GM10847 (cell line): ENCODE results near the gene FUZ.

Experiments used
- POLR2A ChIP-seq: IDR thresholded peaks from 2 replicates; pipeline ENCODE4 v1.6.1; 2011; ENCODE audit not compliant: insufficient read length; ENCODE audit errors: extremely low read depth

Gene FUZ

GRCh38 chr19:49844138-49845095 lies 31.3 kb upstream of the FUZ start:
- TF ChIP-seq POLR2A = no peak

GRCh38 chr19:49843265-49843664 lies 30.2 kb upstream of the FUZ start:
- TF ChIP-seq POLR2A = no peak

GRCh38 chr19:49840736-49841249 lies 27.7 kb upstream of the FUZ start:
- TF ChIP-seq POLR2A = no peak

- TF ChIP-seq POLR2A = no peak
Measured at GRCh38 chr19:49840321-49840720, 27.2 kb upstream of the FUZ start.

- no peak for TF ChIP-seq POLR2A
Measured at GRCh38 chr19:49839713-49840112, 26.6 kb upstream of the FUZ start.

- no peak for TF ChIP-seq POLR2A
Measured at GRCh38 chr19:49838885-49839588, 25.9 kb upstream of the FUZ start.

- no peak for TF ChIP-seq POLR2A
Measured at GRCh38 chr19:49837425-49837824, 24.3 kb upstream of the FUZ start.

- TF ChIP-seq POLR2A = no peak
Measured at GRCh38 chr19:49837009-49837310, 23.9 kb upstream of the FUZ start.

GRCh38 chr19:49836176-49837008 lies 23.3 kb upstream of the FUZ start:
- TF ChIP-seq POLR2A = no peak

GRCh38 chr19:49835562-49835961 lies 22.5 kb upstream of the FUZ start:
- no peak for TF ChIP-seq POLR2A

- TF ChIP-seq POLR2A = no peak
Measured at GRCh38 chr19:49833599-49833998, 20.5 kb upstream of the FUZ start.

GRCh38 chr19:49832556-49832955 lies 19.5 kb upstream of the FUZ start:
- TF ChIP-seq POLR2A = no peak

- no peak for TF ChIP-seq POLR2A
Measured at GRCh38 chr19:49831592-49831991, 18.5 kb upstream of the FUZ start.

- TF ChIP-seq POLR2A = no peak
Measured at GRCh38 chr19:49830766-49831165, 17.7 kb upstream of the FUZ start.

- TF ChIP-seq POLR2A = no peak
Measured at GRCh38 chr19:49829721-49830120, 16.6 kb upstream of the FUZ start.
